Measurements from ENCODE around the gene PKMYT1.

- TF ChIP-seq CTCF (IDR thresholded peaks at IDR 0.05) (no peak), EZH2 (IDR thresholded peaks at IDR 0.05) (no peak), EZH2phosphoT487 (IDR thresholded peaks at IDR 0.05) (no peak)
Observed at GRCh38 chr16:2937170-2937569, 43.1 kb downstream of the PKMYT1 start.

Measured in neural progenitor cell (in vitro differentiated cells).